Endothelial cell of umbilical vein (primary cell): ENCODE measurements around the gene PRKG1. TPM values are rescaled to one million over a fixed set of nuclear protein-coding genes. Genes with fewer than 3 reads are reported as not detected.

ENCODE experiments used
- BruUV-seq: library from RNA; stranded (reverse); fragments of 400-500 nt; replicated peaks from 2 replicates; lab custom pipeline; 2021; lab: Mats Ljungman, UMichigan
- CTCF ChIA-PET: fragments of 300-600, 350-600 bp; sonication (Branson Sonifier 250); formaldehyde crosslinking; loops from one replicate; lab custom pipeline; 2021; ENCODE audit warnings: antibody characterized with exemption, inconsistent platforms; lab: Charles Lee
- POLR2A ChIA-PET: fragments of 300-600, 350-600 bp; sonication (Branson Sonifier 250); formaldehyde crosslinking; loops from one replicate; lab custom pipeline; 2021; ENCODE audit warnings: antibody characterized with exemption, inconsistent platforms; lab: Charles Lee
- DNase-seq: peaks from one replicate; pipeline ENCODE4 v3.0.0-alpha.2; 2011; ENCODE audit warnings: low read depth, low spot score
- FAIRE-seq: peaks from 2 replicates; lab custom pipeline; 2011; peaks lifted over from hg19 to GRCh38; lab: Jason Lieb, UNC
- H2AFZ ChIP-seq: 2 replicates; pipeline ENCODE4 v1.6.0; 2012; ENCODE audit warnings: low read depth, low read length, control low read depth, inconsistent platforms
- H3K27ac ChIP-seq: 2 replicates; pipeline ENCODE4 v1.5.1; 2011; ENCODE audit warnings: low read depth, mild to moderate bottlenecking, control low read depth, low read length, moderate library complexity; ENCODE audit not compliant: insufficient read depth
- H3K27me3 ChIP-seq, 2 experiments: 2 replicates each; pipeline versions ENCODE4 v1.6.0 to v1.6.1; 2011; ENCODE audit warnings: low read length in 2 of 2, mixed read lengths in 1 of 2; ENCODE audit not compliant: control insufficient read depth in 2 of 2, insufficient read depth in 2 of 2
- H3K36me3 ChIP-seq, 2 experiments: 2 replicates in 1 of 2; 3 replicates in 1 of 2; pipeline ENCODE4 v1.5.1; 2011; ENCODE audit warnings: low read length in 2 of 2, mild to moderate bottlenecking in 1 of 2, moderate library complexity in 1 of 2; ENCODE audit not compliant: control insufficient read depth in 2 of 2, insufficient read depth in 2 of 2; ENCODE audit errors: extremely low read depth in 1 of 2
- H3K4me1 ChIP-seq: 3 replicates; pipeline ENCODE4 v1.5.1; 2011; ENCODE audit warnings: mild to moderate bottlenecking, low read length; ENCODE audit not compliant: control insufficient read depth, insufficient read depth; ENCODE audit errors: extremely low read depth
- H3K4me2 ChIP-seq: 2 replicates; pipeline ENCODE4 v1.6.1; 2011; ENCODE audit warnings: low read length, control low read depth, mixed read lengths; ENCODE audit not compliant: insufficient read depth
- H3K4me3 ChIP-seq, 3 experiments: fragments of 200-600 bp in 1 of 3; sonication (generic), shearing (Covaris generic) in 1 of 3; replicated peaks in 1 of 3; 2 replicates each; pipeline ENCODE4 v1.5.1; 2011 to 2016; ENCODE audit warnings: control low read depth in 3 of 3, low read length in 3 of 3, mild to moderate bottlenecking in 2 of 3, inconsistent platforms in 1 of 3, low read depth in 1 of 3, moderate library complexity in 1 of 3; ENCODE audit not compliant: insufficient read depth in 1 of 3
- H3K79me2 ChIP-seq: 2 replicates; pipeline ENCODE4 v1.6.0; 2012; ENCODE audit warnings: low read length, inconsistent platforms; ENCODE audit not compliant: control insufficient read depth, insufficient read depth
- H3K9ac ChIP-seq: replicated peaks from 2 replicates; pipeline ENCODE3; 2011; ENCODE audit warnings: low read length, control low read depth; ENCODE audit not compliant: insufficient read depth; ENCODE audit errors: extremely low read depth
- H3K9me1 ChIP-seq: replicated peaks from 3 replicates; pipeline ENCODE4 v1.6.0; 2011; ENCODE audit warnings: mild to moderate bottlenecking, low read length; ENCODE audit not compliant: control insufficient read depth, insufficient read depth; ENCODE audit errors: extremely low read depth
- H3K9me3 ChIP-seq: replicated peaks from 2 replicates; pipeline ENCODE4 v1.5.1; 2012; ENCODE audit warnings: low read length, inconsistent platforms; ENCODE audit not compliant: control insufficient read depth, insufficient read depth
- H4K20me1 ChIP-seq: replicated peaks from 2 replicates; pipeline ENCODE3; 2011; ENCODE audit warnings: mild to moderate bottlenecking, low read length; ENCODE audit not compliant: control insufficient read depth, insufficient read depth; ENCODE audit errors: extremely low read depth
- CTCF ChIP-seq, 2 donors: IDR thresholded peaks; 1 replicate in 1 of 2; 2 replicates in 1 of 2; pipeline ENCODE4 v1.5.1; 2011; ENCODE audit warnings: low read length in 2 of 2, mild to moderate bottlenecking in 2 of 2, moderate library complexity in 2 of 2, control low read depth in 1 of 2, inconsistent platforms in 1 of 2, low read depth in 1 of 2; ENCODE audit not compliant: insufficient read depth in 1 of 2; ENCODE audit errors: extremely low read depth in 1 of 2
- EZH2 ChIP-seq: IDR thresholded peaks from 2 replicates; pipeline ENCODE4 v1.6.1; 2012; ENCODE audit warnings: borderline replicate concordance, low read depth, mild to moderate bottlenecking, moderate library complexity, low read length, inconsistent platforms; ENCODE audit not compliant: severe bottlenecking
- FOS ChIP-seq: IDR thresholded peaks from 2 replicates; pipeline ENCODE4 v1.6.1; 2011; ENCODE audit warnings: mild to moderate bottlenecking, low read length, moderate library complexity, borderline replicate concordance; ENCODE audit not compliant: insufficient read depth
- GATA2 ChIP-seq: IDR thresholded peaks from 2 replicates; pipeline ENCODE4 v1.7.0; 2011; ENCODE audit warnings: low read depth, mild to moderate bottlenecking, moderate library complexity, mixed read lengths, low read length; ENCODE audit not compliant: insufficient read length, insufficient read depth
- JUN ChIP-seq: IDR thresholded peaks from 2 replicates; pipeline ENCODE4 v1.6.1; 2011; ENCODE audit warnings: borderline replicate concordance, low read depth; ENCODE audit not compliant: insufficient read length, insufficient read depth
- MAX ChIP-seq: IDR thresholded peaks from 2 replicates; pipeline ENCODE4 v1.6.1; 2011; ENCODE audit not compliant: insufficient read depth, insufficient read length
- MYC ChIP-seq: IDR thresholded peaks from one replicate; pipeline ENCODE4 v1.6.1; 2011; ENCODE audit warnings: mild to moderate bottlenecking, low read depth, low read length
- POLR2A ChIP-seq: IDR thresholded peaks from 2 replicates; pipeline ENCODE4 v1.6.1; 2012; ENCODE audit warnings: low read depth, mild to moderate bottlenecking, control low read depth, low read length
- POLR2AphosphoS5 ChIP-seq: IDR thresholded peaks from 2 replicates; pipeline ENCODE4 v1.6.1; 2012; ENCODE audit warnings: low read depth, mild to moderate bottlenecking, control low read depth, low read length, moderate library complexity; ENCODE audit not compliant: insufficient read depth
- dilution Hi-C: fragments of 300-500 bp; cut with MboI; formaldehyde crosslinking; loops from one replicate; pipeline ENCODE4 v1.15.0; 2019; ENCODE audit warnings: low sequenced_read_pairs; ENCODE audit not compliant: extremely low pct_ligation_motif_present
- intact Hi-C: fragments of 100-400 bp; cut with micrococcal nuclease; formaldehyde crosslinking; loops from one replicate; pipeline ENCODE4 v1.10.0; 2022
- polyA plus RNA-seq, 4 experiments: library from polyadenylated mRNA; depleted of rRNA in 3 of 4; stranded (reverse) in 3 of 4; unstranded in 1 of 4; fragments of >200 nt; gene quantifications; 2 replicates each; pipeline versions ENCODE4 v1.2.1 to v1.2.3, GENCODE V29; 2011 to 2012; ENCODE audit warnings: missing spikeins in 1 of 4
- total RNA-seq: library from RNA; stranded (reverse); gene quantifications from 2 replicates; pipeline ENCODE4 v1.2.3, GENCODE V29; 2021

The PRKG1 gene
- total and polyA plus RNA-seq, 2 donors (not counting 3 experiments of a cell fraction or from before 2014, with no cell fraction given) = 0.01 to 0.18 TPM

GRCh38 chr10:51109801-51110533, 35.7 kb downstream of the PRKG1 start:
- Histone ChIP-seq H3K9ac (no peak overlapping the region), H3K27ac (no peak overlapping the region), H2AFZ (no peak overlapping the region), H3K9me1 (no peaks in the 10 kb centered on the region), H3K4me3 (no peak overlapping the region), H3K36me3 (no peaks in the 10 kb centered on the region), H4K20me1 (no peaks in the 10 kb centered on the region), H3K4me1 (peaks cover 8% of the 10 kb centered on the region), H3K4me2 (peak overlapping the region; percentile 30), H3K9me3 (no peaks in the 10 kb centered on the region), H3K27me3 (no peaks in the 10 kb centered on the region), H3K79me2 (no peaks in the 10 kb centered on the region)
- CTCF ChIA-PET = no interaction called here
- dilution Hi-C loops (no loop called here), intact Hi-C loops (no loop called here)
- DNase-seq = peak; percentile 28
- TF ChIP-seq MAX (no peak), JUN (peak; percentile 23), FOS (peak; percentile 67)
- no TSS peak for BruUV-seq
- POLR2A ChIA-PET = no interaction called here
- FAIRE-seq = peak; percentile 37

- FAIRE-seq = no peak
- no peaks in the 10 kb centered on the region for H4K20me1 ChIP-seq
- H3K9me1 ChIP-seq = no peaks in the 10 kb centered on the region
- no peak for DNase-seq
- no peaks in the 10 kb centered on the region for H3K36me3 ChIP-seq
- intact Hi-C loops (no loop called here), dilution Hi-C loops (no loop called here)
- TF ChIP-seq EZH2 (no peak), GATA2 (no peak), FOS (no peak), POLR2AphosphoS5 (no peak), MAX (no peak), CTCF (IDR thresholded peaks at IDR 0.05; ENCODE audit: extremely low read depth in 1 of 2, insufficient read depth in 1 of 2, low read depth in 1 of 2, low read length in 2 of 2) (no peak), JUN (no peak), POLR2A (no peak), MYC (no peak)
- no peak overlapping the region for H3K27ac ChIP-seq
- no peak overlapping the region for H2AFZ ChIP-seq
- no peaks in the 10 kb centered on the region for H3K79me2 ChIP-seq
- H3K9ac ChIP-seq = no peak overlapping the region
- H3K4me1 ChIP-seq = peaks cover 8% of the 10 kb centered on the region
- H3K4me3 ChIP-seq = no peak overlapping the region
- CTCF ChIA-PET = interaction anchor here (1.1 kb wide), 1 partner anchor 48 kb away, joined by 3 read pairs; no protein-coding TSS in a partner anchor
- BruUV-seq = no TSS peak
- H3K27me3 ChIP-seq = no peaks in the 10 kb centered on the region
- no peak overlapping the region for H3K4me2 ChIP-seq
- POLR2A ChIA-PET = no interaction called here
- no peaks in the 10 kb centered on the region for H3K9me3 ChIP-seq
Measured at GRCh38 chr10:51112013-51112412, 37.7 kb downstream of the PRKG1 start.
